Activated naive CD4-positive, alpha-beta T cell treated with anti-CD3 and anti-CD28 coated beads, Interleukin-2, amount 50 U/mL, for 72 hours (primary cell): ENCODE data around the gene YEATS2. TPM values are rescaled to one million over a fixed set of nuclear protein-coding genes. Genes with fewer than 3 reads are reported as not detected.

Experiments used
- ATAC-seq, 2 donors: fragments of 150-1000 bp; cut with Tn5 transposase; 2 replicates each; pipeline ENCODE4 v1.10.0; 2021; ENCODE audit warnings: mild to moderate bottlenecking in 2 of 2, moderate library complexity in 2 of 2
- DNase-seq, 2 donors: peaks; one replicate each; pipeline ENCODE4 v3.0.0; 2021 to 2022; ENCODE audit warnings: low spot score in 2 of 2
- H3K27ac Mint-ChIP-seq, 2 donors: one replicate each; pipeline ENCODE4 v1.8.0; 2022; ENCODE audit warnings: mild to moderate bottlenecking in 2 of 2, mixed read lengths in 2 of 2
- H3K36me3 Mint-ChIP-seq, 2 donors: one replicate each; pipeline ENCODE4 v1.8.0; 2022; ENCODE audit warnings: mixed read lengths in 2 of 2
- H3K9me3 Mint-ChIP-seq, 2 donors: one replicate each; pipeline ENCODE4 v1.8.0; 2022; ENCODE audit warnings: mixed read lengths in 2 of 2
- total RNA-seq, 2 donors: library from RNA; stranded (reverse); gene quantifications; one replicate each; pipeline ENCODE4 v1.2.3, GENCODE V29; 2022

The YEATS2 gene
- total RNA-seq, 2 donors from 2014 or later: 43.3 to 82.2 TPM

- no peak overlapping the region for H3K27ac Mint-ChIP-seq
- ATAC-seq: no peak
- DNase-seq: no peak
- no peaks in the 10 kb centered on the region for H3K9me3 Mint-ChIP-seq
- H3K36me3 Mint-ChIP-seq: peaks cover 0 to 32% of the 10 kb centered on the region in 2 donors
Observed at GRCh38 chr3:183790700-183791099, 93.1 kb downstream of the YEATS2 start.

- H3K9me3 Mint-ChIP-seq: no peaks in the 10 kb centered on the region
- peaks cover 0 to 39% of the 10 kb centered on the region in 2 donors for H3K36me3 Mint-ChIP-seq
- H3K27ac Mint-ChIP-seq: no peak overlapping the region
- no peak for DNase-seq
- no peak for ATAC-seq
Observed at GRCh38 chr3:183792976-183793375, 95.4 kb downstream of the YEATS2 start.

GRCh38 chr3:183794452-183794851 is 96.9 kb downstream of the YEATS2 start:
- ATAC-seq: no peak
- Mint-ChIP-seq H3K9me3 (no peaks in the 10 kb centered on the region), H3K27ac (no peak overlapping the region), H3K36me3 (peaks cover 8 to 48% of the 10 kb centered on the region in 2 donors)
- DNase-seq: no peak

- no peak for DNase-seq
- Mint-ChIP-seq H3K9me3 (no peaks in the 10 kb centered on the region), H3K36me3 (peaks cover 12 to 43% of the 10 kb centered on the region in 2 donors), H3K27ac (no peak overlapping the region)
- no peak for ATAC-seq
Observed at GRCh38 chr3:183796372-183796771, 98.8 kb downstream of the YEATS2 start.

- ATAC-seq: no peak
- Mint-ChIP-seq H3K9me3 (no peaks in the 10 kb centered on the region), H3K27ac (peak overlapping the region in 1 of 2 donors; percentile 9), H3K36me3 (peaks cover 12 to 35% of the 10 kb centered on the region in 2 donors)
- DNase-seq: no peak
Observed at GRCh38 chr3:183797996-183798395, 100.4 kb downstream of the YEATS2 start.

- Mint-ChIP-seq H3K36me3 (peaks cover 16 to 33% of the 10 kb centered on the region in 2 donors), H3K9me3 (no peaks in the 10 kb centered on the region), H3K27ac (peak overlapping the region in 1 of 2 donors; percentile 22)
- no peak for DNase-seq
- ATAC-seq: no peak
Observed at GRCh38 chr3:183799461-183799860, 101.9 kb downstream of the YEATS2 start.

GRCh38 chr3:183800243-183800863 is 102.8 kb downstream of the YEATS2 start:
- no peaks in the 10 kb centered on the region for H3K9me3 Mint-ChIP-seq
- no peak overlapping the region for H3K27ac Mint-ChIP-seq
- peaks cover 16 to 38% of the 10 kb centered on the region in 2 donors for H3K36me3 Mint-ChIP-seq
- ATAC-seq (no peak), DNase-seq (no peak)

GRCh38 chr3:183801601-183802000 is 104.0 kb downstream of the YEATS2 start:
- DNase-seq: no peak
- no peak for ATAC-seq
- Mint-ChIP-seq H3K36me3 (peaks cover 16 to 36% of the 10 kb centered on the region in 2 donors), H3K9me3 (no peaks in the 10 kb centered on the region), H3K27ac (no peak overlapping the region)

- no peak for DNase-seq
- H3K36me3 Mint-ChIP-seq: peaks cover 20 to 48% of the 10 kb centered on the region in 2 donors
- ATAC-seq: no peak
- H3K9me3 Mint-ChIP-seq: no peaks in the 10 kb centered on the region
- H3K27ac Mint-ChIP-seq: peak overlapping the region in 1 of 2 donors; percentile 6
Observed at GRCh38 chr3:183802989-183803388, 105.4 kb downstream of the YEATS2 start.

GRCh38 chr3:183807209-183807728 is 109.7 kb downstream of the YEATS2 start:
- DNase-seq (no peak), ATAC-seq (no peak)
- no peaks in the 10 kb centered on the region for H3K9me3 Mint-ChIP-seq
- H3K27ac Mint-ChIP-seq: no peak overlapping the region
- peaks cover 8 to 29% of the 10 kb centered on the region in 2 donors for H3K36me3 Mint-ChIP-seq

- ATAC-seq (no peak), DNase-seq (no peak)
- no peaks in the 10 kb centered on the region for H3K9me3 Mint-ChIP-seq
- peaks cover 8 to 29% of the 10 kb centered on the region in 2 donors for H3K36me3 Mint-ChIP-seq
- peak overlapping the region in 1 of 2 donors; percentile 30 for H3K27ac Mint-ChIP-seq
Observed at GRCh38 chr3:183807881-183808280, 110.3 kb downstream of the YEATS2 start.

GRCh38 chr3:183808355-183808754 is 110.8 kb downstream of the YEATS2 start:
- DNase-seq (no peak), ATAC-seq (no peak)
- H3K9me3 Mint-ChIP-seq: no peaks in the 10 kb centered on the region
- peaks cover 8 to 29% of the 10 kb centered on the region in 2 donors for H3K36me3 Mint-ChIP-seq
- peak overlapping the region in 1 of 2 donors; percentile 30 for H3K27ac Mint-ChIP-seq

- Mint-ChIP-seq H3K36me3 (peaks cover 4 to 24% of the 10 kb centered on the region in 2 donors), H3K27ac (no peak overlapping the region), H3K9me3 (no peaks in the 10 kb centered on the region)
- DNase-seq (no peak), ATAC-seq (no peak)
Observed at GRCh38 chr3:183809270-183809669, 111.7 kb downstream of the YEATS2 start.

- H3K9me3 Mint-ChIP-seq: no peaks in the 10 kb centered on the region
- H3K36me3 Mint-ChIP-seq: peaks cover 4 to 17% of the 10 kb centered on the region in 2 donors
- ATAC-seq (no peak), DNase-seq (no peak)
- H3K27ac Mint-ChIP-seq: peak overlapping the region; percentile 7 to 11
Observed at GRCh38 chr3:183810643-183811594, 113.3 kb downstream of the YEATS2 start.

GRCh38 chr3:183811638-183812037 is 114.0 kb downstream of the YEATS2 start:
- no peak for ATAC-seq
- Mint-ChIP-seq H3K27ac (peak overlapping the region; percentile 7 to 60), H3K36me3 (peaks cover 4 to 13% of the 10 kb centered on the region in 2 donors)

GRCh38 chr3:183812761-183813445 is 115.3 kb downstream of the YEATS2 start:
- H3K27ac Mint-ChIP-seq: peak overlapping the region; percentile 7 to 19
- ATAC-seq (no peak), DNase-seq (no peak)
- peaks cover 0 to under 1% of the 10 kb centered on the region in 2 donors for H3K36me3 Mint-ChIP-seq
- H3K9me3 Mint-ChIP-seq: no peaks in the 10 kb centered on the region

More at GRCh38 chr3:183811638-183812037, 114.0 kb downstream of the YEATS2 start:
- DNase-seq: no peak
- no peaks in the 10 kb centered on the region for H3K9me3 Mint-ChIP-seq
